Anterior cingulate cortex (tissue), 58 donors: ENCODE results near the gene CCNF.
A peak's percentile ranks its signal among the peaks of the same experiment; 100 is the strongest.
"Not testable (repeated sequence)": the region's sequence is repeated elsewhere in the genome, so short reads cannot be mapped to it uniquely, and the experiment has no call there.

Source experiments
- DNase-seq, 58 donors: peaks; one replicate each; lab custom pipeline; 2025; lab: John Stamatoyannopoulos, UW

The CCNF gene

GRCh38 chr16:2470234-2470601, 41.0 kb downstream of the CCNF start:
- no peak for DNase-seq

DNA sequence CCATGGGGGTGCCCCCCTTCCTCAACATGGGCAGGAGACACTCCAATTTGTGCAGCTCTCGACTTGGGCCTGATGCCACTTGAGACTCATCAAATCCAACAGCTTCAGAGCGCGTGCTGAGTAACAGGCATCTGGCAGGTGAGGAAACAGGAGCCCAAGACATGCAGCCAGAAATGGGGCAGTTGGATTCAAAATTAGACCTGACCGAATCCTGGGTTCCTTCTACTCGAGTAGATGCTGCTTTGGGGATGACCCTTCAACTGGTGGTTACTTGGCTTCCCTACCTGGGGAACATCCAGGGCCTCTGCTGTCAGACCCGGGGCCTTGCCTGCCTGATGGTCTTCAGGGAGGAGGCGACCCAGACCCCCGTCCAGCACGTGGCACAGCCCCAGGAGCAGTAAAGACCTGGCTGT, 41.4 kb downstream of the CCNF start:
- peak in 3 of 58 donors; percentile 14 to 24 (median 18) for DNase-seq

DNA sequence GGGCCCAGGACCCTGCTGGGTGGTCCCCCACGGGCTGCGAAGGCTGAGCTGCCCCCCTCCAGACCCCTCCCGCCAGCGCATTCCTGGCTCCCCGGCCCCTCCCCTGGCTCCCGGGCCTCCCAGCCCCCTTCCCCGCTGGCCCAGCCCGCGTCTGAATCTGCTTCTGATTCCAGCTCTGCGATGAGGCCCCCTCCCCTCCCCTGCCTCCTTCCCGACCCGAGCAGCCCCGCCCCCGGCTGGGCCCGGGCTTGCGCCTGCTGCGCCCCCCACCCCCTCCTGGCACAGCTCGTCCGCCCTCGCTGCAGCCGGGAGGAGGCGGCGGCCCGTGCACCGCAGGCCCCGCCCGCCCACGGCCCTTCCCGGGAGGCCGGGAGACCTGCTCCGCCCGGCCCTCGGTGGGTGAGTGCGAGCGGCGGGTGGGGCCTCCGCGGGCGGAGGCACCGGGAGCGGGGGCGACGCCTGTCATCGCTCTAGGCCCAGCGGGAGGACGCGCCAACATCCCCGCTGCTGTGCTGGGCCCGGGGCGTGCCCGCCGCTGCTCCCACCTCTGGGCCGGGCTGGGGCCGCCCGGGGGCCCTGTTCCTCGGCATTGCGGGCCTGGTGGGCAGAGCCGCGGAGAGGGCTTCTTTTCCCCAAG, 41.9 kb downstream of the CCNF start, which contains the start of gene NTN3:
TSS of gene NTN3 (plus strand) at position 282 of the 637 bp plus-strand sequence. CDS start 405 bp downstream, outside the sequence.
- peak in 6 of 58 donors; percentile 15 to 58 (median 26) for DNase-seq

DNA sequence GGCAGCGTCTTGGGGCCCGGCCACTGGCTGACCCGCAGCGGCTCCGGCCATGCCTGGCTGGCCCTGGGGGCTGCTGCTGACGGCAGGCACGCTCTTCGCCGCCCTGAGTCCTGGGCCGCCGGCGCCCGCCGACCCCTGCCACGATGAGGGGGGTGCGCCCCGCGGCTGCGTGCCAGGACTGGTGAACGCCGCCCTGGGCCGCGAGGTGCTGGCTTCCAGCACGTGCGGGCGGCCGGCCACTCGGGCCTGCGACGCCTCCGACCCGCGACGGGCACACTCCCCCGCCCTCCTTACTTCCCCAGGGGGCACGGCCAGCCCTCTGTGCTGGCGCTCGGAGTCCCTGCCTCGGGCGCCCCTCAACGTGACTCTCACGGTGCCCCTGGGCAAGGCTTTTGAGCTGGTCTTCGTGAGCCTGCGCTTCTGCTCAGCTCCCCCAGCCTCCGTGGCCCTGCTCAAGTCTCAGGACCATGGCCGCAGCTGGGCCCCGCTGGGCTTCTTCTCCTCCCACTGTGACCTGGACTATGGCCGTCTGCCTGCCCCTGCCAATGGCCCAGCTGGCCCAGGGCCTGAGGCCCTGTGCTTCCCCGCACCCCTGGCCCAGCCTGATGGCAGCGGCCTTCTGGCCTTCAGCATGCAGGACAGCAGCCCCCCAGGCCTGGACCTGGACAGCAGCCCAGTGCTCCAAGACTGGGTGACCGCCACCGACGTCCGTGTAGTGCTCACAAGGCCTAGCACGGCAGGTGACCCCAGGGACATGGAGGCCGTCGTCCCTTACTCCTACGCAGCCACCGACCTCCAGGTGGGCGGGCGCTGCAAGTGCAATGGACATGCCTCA, 42.6 kb downstream of the CCNF start:
- peak in 6 of 58 donors; percentile 14 to 32 (median 19) for DNase-seq

GRCh38 chr16:2472488-2472864, 43.2 kb downstream of the CCNF start:
- no peak for DNase-seq

DNA sequence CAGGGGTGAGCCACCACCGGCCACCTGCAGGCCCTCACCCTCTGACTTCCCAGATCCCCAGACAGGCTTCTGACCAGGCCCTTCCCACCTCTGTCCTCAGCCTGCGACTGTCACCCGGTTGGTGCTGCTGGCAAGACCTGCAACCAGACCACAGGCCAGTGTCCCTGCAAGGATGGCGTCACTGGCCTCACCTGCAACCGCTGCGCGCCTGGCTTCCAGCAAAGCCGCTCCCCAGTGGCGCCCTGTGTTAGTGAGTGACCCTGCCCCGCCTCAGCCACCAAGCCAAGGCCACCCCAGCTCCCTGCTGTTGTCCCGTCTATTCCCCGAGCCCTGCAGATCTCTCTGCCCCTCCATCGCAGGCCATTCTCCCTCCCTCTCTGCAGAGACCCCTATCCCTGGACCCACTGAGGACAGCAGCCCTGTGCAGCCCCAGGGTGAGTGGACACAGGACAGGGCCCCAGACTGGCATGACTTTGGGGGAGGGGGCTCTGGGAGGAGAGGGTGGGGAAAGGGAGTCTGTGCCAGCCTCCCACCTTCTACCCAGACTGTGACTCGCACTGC, 43.7 kb downstream of the CCNF start:
- no peak for DNase-seq

DNA sequence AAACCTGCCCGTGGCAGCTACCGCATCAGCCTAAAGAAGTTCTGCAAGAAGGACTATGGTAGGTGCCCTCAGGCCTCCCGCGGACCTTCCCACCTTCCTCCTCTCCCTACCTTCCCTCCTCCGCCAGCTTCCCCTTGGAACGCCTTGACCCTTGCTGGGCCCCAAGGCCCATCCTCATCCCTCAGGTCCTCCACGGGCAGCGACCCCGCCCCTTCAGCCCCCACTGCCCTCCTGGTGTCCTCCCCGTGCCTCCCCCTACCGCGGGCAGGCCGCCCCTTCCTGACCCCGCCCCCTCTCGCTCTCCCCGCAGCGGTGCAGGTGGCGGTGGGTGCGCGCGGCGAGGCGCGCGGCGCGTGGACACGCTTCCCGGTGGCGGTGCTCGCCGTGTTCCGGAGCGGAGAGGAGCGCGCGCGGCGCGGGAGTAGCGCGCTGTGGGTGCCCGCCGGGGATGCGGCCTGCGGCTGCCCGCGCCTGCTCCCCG, 44.2 kb downstream of the CCNF start:
- peak in 3 of 58 donors; percentile 50 to 64 (median 64) for DNase-seq

- DNase-seq = peak in 41 of 58 donors; percentile 15 to 64 (median 44)
Observed at GRCh38 chr16:2473999-2474876, 45.0 kb downstream of the CCNF start.

GRCh38 chr16:2474877-2475412, 45.7 kb downstream of the CCNF start, which contains the start of gene TBC1D24:
TBC1D24 (plus strand) TSS chr16:2475127; CDS start chr16:2496149, 21,022 bp downstream.
- peak in 57 of 58 donors; percentile 22 to 89 (median 77) for DNase-seq

- DNase-seq = peak in 1 of 58 donors; percentile 53
Observed at GRCh38 chr16:2475413-2476344, 46.4 kb downstream of the CCNF start.

DNA sequence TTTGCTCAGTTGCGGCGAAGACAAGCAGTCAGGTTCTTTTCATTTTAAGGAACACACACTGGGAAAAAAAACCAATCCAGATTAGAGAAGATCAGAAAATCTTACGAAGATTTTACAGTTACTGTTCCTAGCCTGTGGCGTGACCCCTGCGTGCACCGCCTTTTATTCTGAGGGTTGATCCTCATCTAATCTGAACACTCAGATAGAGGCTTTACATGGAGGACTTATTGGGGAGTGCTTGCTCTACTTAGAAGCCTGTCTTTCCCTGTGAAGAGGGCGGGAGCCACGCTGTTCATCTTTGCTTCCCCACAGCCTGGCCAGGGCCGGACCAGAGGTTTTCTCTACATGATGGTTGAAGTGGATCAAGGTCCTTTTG, 47.1 kb downstream of the CCNF start:
- no peak for DNase-seq

DNA sequence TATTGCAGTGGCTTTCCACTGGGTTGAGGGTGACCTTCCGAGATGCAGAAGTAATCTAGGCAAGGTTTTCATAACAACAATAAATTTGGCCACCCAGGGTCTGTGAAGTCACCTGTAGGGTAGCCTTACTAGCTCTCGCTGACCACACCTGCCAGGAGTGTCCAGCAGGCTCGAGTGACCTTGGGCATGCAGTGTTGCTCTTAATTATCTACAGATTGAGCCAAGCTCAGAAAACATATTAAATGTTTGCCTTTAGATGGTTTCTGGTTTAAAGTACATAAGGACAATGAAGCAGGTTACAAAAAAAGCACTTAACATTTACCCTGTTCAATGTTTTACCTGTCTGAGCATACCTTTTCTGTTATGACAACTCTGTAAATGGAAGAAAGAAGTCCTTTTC, 47.5 kb downstream of the CCNF start:
- no peak for DNase-seq

- no peak for DNase-seq
Observed at GRCh38 chr16:2477327-2477726, 48.1 kb downstream of the CCNF start.

GRCh38 chr16:2478279-2478678, 49.0 kb downstream of the CCNF start:
- DNase-seq = no peak

GRCh38 chr16:2479996-2480395, 50.7 kb downstream of the CCNF start:
- not testable (repeated sequence) for DNase-seq

- no peak for DNase-seq
Observed at GRCh38 chr16:2480948-2481347, 51.7 kb downstream of the CCNF start.

- no peak for DNase-seq
Observed at GRCh38 chr16:2481676-2482075, 52.4 kb downstream of the CCNF start.

- no peak for DNase-seq
Observed at GRCh38 chr16:2482249-2482648, 53.0 kb downstream of the CCNF start.
